ENCODE results near the gene NNT. TPM values are rescaled to one million over a fixed set of nuclear protein-coding genes. Genes with fewer than 3 reads are reported as not detected.

Gene NNT
- polyA plus RNA-seq, 1 donor (not counting 4 experiments of a cell fraction or from before 2014, with no cell fraction given): 23.3 TPM

DNA sequence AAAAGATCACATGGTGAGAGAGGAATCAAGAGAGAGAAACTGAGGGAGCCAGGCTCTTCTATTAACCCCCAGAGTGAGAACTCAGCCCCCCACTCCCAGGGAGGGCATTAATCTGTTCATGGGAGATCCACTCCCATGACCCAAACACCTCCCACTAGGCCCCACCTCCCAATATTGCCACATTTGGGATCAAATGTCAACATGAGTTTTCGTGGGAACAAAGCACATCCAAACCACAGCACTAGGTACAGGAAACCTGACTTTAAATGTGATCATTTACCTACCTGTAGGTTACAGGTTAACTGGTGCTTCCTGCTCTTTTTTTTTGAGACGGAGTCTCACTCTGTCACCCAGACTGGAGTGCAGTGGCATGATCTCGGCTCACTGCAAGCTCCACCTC is 16.9 kb downstream of the NNT start:
- Histone ChIP-seq H3K9me1 (ENCODE audit: control insufficient read depth, extremely low read depth, insufficient read depth, low read length) (no peaks in the 10 kb centered on the region), H3K27ac (ENCODE audit: control insufficient read depth, insufficient read depth, low read length) (no peak overlapping the region), H4K20me1 (ENCODE audit: control insufficient read depth, extremely low read depth, insufficient read depth, low read length) (no peaks in the 10 kb centered on the region), H3K4me3 (ENCODE audit: control insufficient read depth in 2 of 3, extremely low read depth in 1 of 3, insufficient read depth in 2 of 3, low read depth in 1 of 3, low read length in 3 of 3) (no peak overlapping the region), H3K79me2 (ENCODE audit: control insufficient read depth, insufficient read depth, low read length) (no peaks in the 10 kb centered on the region), H2AFZ (ENCODE audit: control insufficient read depth, low read length) (no peak overlapping the region), H3K9ac (ENCODE audit: control insufficient read depth, extremely low read depth, insufficient read depth, low read length) (no peak overlapping the region), H3K9me3 (ENCODE audit: control insufficient read depth, low read depth, low read length) (no peaks in the 10 kb centered on the region), H3K36me3 (ENCODE audit: control insufficient read depth in 2 of 2, extremely low read depth in 1 of 2, insufficient read depth in 2 of 2, low read length in 2 of 2) (peaks cover 0 to 2% of the 10 kb centered on the region in 2 experiments), H3K27me3 (ENCODE audit: control insufficient read depth, extremely low read depth, insufficient read depth, low read length) (no peaks in the 10 kb centered on the region), H3K4me1 (ENCODE audit: control insufficient read depth, extremely low read depth, insufficient read depth, low read length) (no peaks in the 10 kb centered on the region), H3K4me2 (ENCODE audit: control insufficient read depth, extremely low read depth, insufficient read depth, low read depth, low read length) (no peak overlapping the region)
- no peak for DNase-seq (ENCODE audit: low read depth, low spot score)
- TF ChIP-seq CTCF (optimal IDR thresholded peaks at IDR 0.05 in 1 of 3, IDR thresholded peaks at IDR 0.05 in 1 of 3, conservative IDR thresholded peaks at IDR 0.05 in 1 of 3; ENCODE audit: extremely low read depth in 1 of 3, insufficient read depth in 2 of 3, low read length in 3 of 3) (no peak), EZH2 (IDR thresholded peaks at IDR 0.05; ENCODE audit: low read length) (no peak)
- dilution Hi-C loops (cut with MboI; ENCODE audit: extremely low pct_ligation_motif_present, low sequenced_read_pairs): no loop called here
- FAIRE-seq: no peak

- no peak for FAIRE-seq
- dilution Hi-C loops (cut with MboI; ENCODE audit: extremely low pct_ligation_motif_present, low sequenced_read_pairs): no loop called here
Observed at GRCh38 chr5:43620944-43621505, 18.0 kb downstream of the NNT start.

More at GRCh38 chr5:43620944-43621505, 18.0 kb downstream of the NNT start:
- Histone ChIP-seq H3K4me1 (ENCODE audit: control insufficient read depth, extremely low read depth, insufficient read depth, low read length) (no peaks in the 10 kb centered on the region), H3K9ac (ENCODE audit: control insufficient read depth, extremely low read depth, insufficient read depth, low read length) (no peak overlapping the region), H3K4me3 (ENCODE audit: control insufficient read depth in 2 of 3, extremely low read depth in 1 of 3, insufficient read depth in 2 of 3, low read depth in 1 of 3, low read length in 3 of 3) (no peak overlapping the region), H3K9me3 (ENCODE audit: control insufficient read depth, low read depth, low read length) (no peaks in the 10 kb centered on the region), H3K4me2 (ENCODE audit: control insufficient read depth, extremely low read depth, insufficient read depth, low read depth, low read length) (no peak overlapping the region), H4K20me1 (ENCODE audit: control insufficient read depth, extremely low read depth, insufficient read depth, low read length) (no peaks in the 10 kb centered on the region), H3K27me3 (ENCODE audit: control insufficient read depth, extremely low read depth, insufficient read depth, low read length) (no peaks in the 10 kb centered on the region), H3K27ac (ENCODE audit: control insufficient read depth, insufficient read depth, low read length) (no peak overlapping the region), H3K36me3 (ENCODE audit: control insufficient read depth in 2 of 2, extremely low read depth in 1 of 2, insufficient read depth in 2 of 2, low read length in 2 of 2) (no peaks in the 10 kb centered on the region), H3K79me2 (ENCODE audit: control insufficient read depth, insufficient read depth, low read length) (no peaks in the 10 kb centered on the region), H3K9me1 (ENCODE audit: control insufficient read depth, extremely low read depth, insufficient read depth, low read length) (no peaks in the 10 kb centered on the region), H2AFZ (ENCODE audit: control insufficient read depth, low read length) (no peak overlapping the region)
- no peak for DNase-seq (ENCODE audit: low read depth, low spot score)
- no peak for TF ChIP-seq EZH2 (IDR thresholded peaks at IDR 0.05; ENCODE audit: low read length)
- TF ChIP-seq CTCF (optimal IDR thresholded peaks at IDR 0.05 in 1 of 3, IDR thresholded peaks at IDR 0.05 in 1 of 3, conservative IDR thresholded peaks at IDR 0.05 in 1 of 3; ENCODE audit: extremely low read depth in 1 of 3, insufficient read depth in 2 of 3, low read length in 3 of 3): no peak

Measured in keratinocyte (primary cell).